ENCODE data around the gene RGS2. TPM values are rescaled to one million over a fixed set of nuclear protein-coding genes. Genes with fewer than 3 reads are reported as not detected.

Gene RGS2
- total RNA-seq (100 to 1,000 TPM; 366 to 667 (median 434) TPM), polyA plus RNA-seq (100 to 1,000 TPM in 1 of 3 donors, 10 to 100 TPM in 2; 22.4 to 118 (median 49.2) TPM)

- WGBS, 2 donors, result 0% methylated on average over 72 of the region's 72 CpGs
- TF ChIP-seq POLR2AphosphoS5 (IDR thresholded peaks at IDR 0.05), result peak; percentile 100
- TF ChIP-seq POLR2A (IDR thresholded peaks at IDR 0.05), result peak; percentile 99
- no peak for TF ChIP-seq CTCF (IDR thresholded peaks at IDR 0.05)
- peak in 3 of 4 donors; percentile 54 to 78 (median 57) for TF ChIP-seq EP300 (IDR thresholded peaks at IDR 0.05)
Observed at GRCh38 chr1:192808518-192809306, at the start of gene RGS2. TSS of gene RGS2 (plus strand) at chr1:192809039. CDS start at chr1:192809072, 33 bp downstream.

GRCh38 chr1:192759104-192759503, 49.7 kb upstream of the RGS2 start:
- Histone ChIP-seq H3K27me3 (no peaks in the 10 kb centered on the region), H3K27ac (no peak overlapping the region), H3K36me3 (no peaks in the 10 kb centered on the region), H3K9me3 (no peaks in the 10 kb centered on the region), H3K4me3 (no peak overlapping the region), H3K4me1 (peaks cover 0 to 13% (median 1%) of the 10 kb centered on the region in 4 donors)
- TF ChIP-seq CTCF (IDR thresholded peaks at IDR 0.05) (no peak), POLR2A (IDR thresholded peaks at IDR 0.05) (no peak), EP300 (IDR thresholded peaks at IDR 0.05) (no peak), POLR2AphosphoS5 (IDR thresholded peaks at IDR 0.05) (no peak)
- 89 to 97% methylated on average over 1 of the region's 1 CpG for WGBS, 2 donors
- no peak for DNase-seq
- intact Hi-C loops (cut with DNase I), result no loop called here

More at GRCh38 chr1:192808518-192809306, at the start of gene RGS2:
- peak within 1 kb of the TSS; percentile 60 to 82 (median 78) for H3K4me3 ChIP-seq
- intact Hi-C loops (cut with DNase I), result loop anchor here (2.0 to 5.0 kb wide), 6 partner anchors 99 to 331 kb away; partner anchors contain the start of genes CDC73 and GLRX2
- peaks cover 0 to 24% (median 11%) of the 10 kb centered on the region in 4 donors for H3K4me1 ChIP-seq
- peaks cover 13 to 27% (median 22%) of the 10 kb centered on the region in 4 donors for H3K36me3 ChIP-seq
- H3K27me3 ChIP-seq, result no peaks in the 10 kb centered on the region
- peak within 1 kb of the TSS; percentile 94 to 98 (median 96) for H3K27ac ChIP-seq
- DNase-seq, result peak; percentile 98
- no peaks in the 10 kb centered on the region for H3K9me3 ChIP-seq

- H3K9me3 ChIP-seq, result no peaks in the 10 kb centered on the region
- H3K4me1 ChIP-seq, result peaks cover 0 to 20% (median 4%) of the 10 kb centered on the region in 4 donors
- intact Hi-C loops (cut with DNase I), result no loop called here
- no peaks in the 10 kb centered on the region for H3K36me3 ChIP-seq
- no peak overlapping the region for H3K27ac ChIP-seq
- WGBS, 2 donors, result 91 to 93% methylated on average over 4 of the region's 4 CpGs
- no peak overlapping the region for H3K4me3 ChIP-seq
- TF ChIP-seq CTCF (IDR thresholded peaks at IDR 0.05) (no peak), POLR2A (IDR thresholded peaks at IDR 0.05) (no peak), EP300 (IDR thresholded peaks at IDR 0.05) (no peak), POLR2AphosphoS5 (IDR thresholded peaks at IDR 0.05) (no peak)
- no peaks in the 10 kb centered on the region for H3K27me3 ChIP-seq
- DNase-seq, result no peak
Observed at GRCh38 chr1:192762265-192762664, 46.6 kb upstream of the RGS2 start.

GRCh38 chr1:192763243-192763642, 45.6 kb upstream of the RGS2 start:
- intact Hi-C loops (cut with DNase I), result no loop called here
- Histone ChIP-seq H3K36me3 (no peaks in the 10 kb centered on the region), H3K27ac (peak overlapping the region in 2 of 4 donors; percentile 29 to 38), H3K4me3 (no peak overlapping the region), H3K9me3 (no peaks in the 10 kb centered on the region), H3K4me1 (peaks cover 0 to 29% (median 9%) of the 10 kb centered on the region in 4 donors), H3K27me3 (no peaks in the 10 kb centered on the region)
- TF ChIP-seq POLR2AphosphoS5 (IDR thresholded peaks at IDR 0.05) (no peak), POLR2A (IDR thresholded peaks at IDR 0.05) (no peak), EP300 (IDR thresholded peaks at IDR 0.05) (no peak), CTCF (IDR thresholded peaks at IDR 0.05) (no peak)
- no peak for DNase-seq

Measured in sigmoid colon (tissue), 7 donors.